Caco-2 (cell line): Measurements from ENCODE around the gene EXOC6B. TPM values are rescaled to one million over a fixed set of nuclear protein-coding genes. Genes with fewer than 3 reads are reported as not detected.

Experiments
- BruUV-seq: library from RNA; stranded (reverse); fragments of 400-500 nt; replicated peaks from 2 replicates; lab custom pipeline; 2021; lab: Mats Ljungman, UMichigan
- CTCF ChIA-PET: fragments of 300-600 bp; sonication (Branson Sonifier 250); formaldehyde crosslinking; loops from one replicate; lab custom pipeline; 2022; ENCODE audit warnings: antibody characterized with exemption; lab: Charles Lee
- POLR2A ChIA-PET: fragments of 300-600 bp; sonication (Branson Sonifier 250); formaldehyde crosslinking; loops from one replicate; lab custom pipeline; 2022; ENCODE audit warnings: antibody characterized with exemption; lab: Charles Lee
- DNase-seq, 2 experiments: peaks; one replicate each; pipeline versions ENCODE4 v3.0.0 to v3.0.0-alpha.2; 2020 to 2022
- H3K27me3 ChIP-seq: replicated peaks from 2 replicates; pipeline ENCODE4 v1.6.0; 2011; ENCODE audit warnings: low read length; ENCODE audit not compliant: control insufficient read depth, insufficient read depth
- H3K36me3 ChIP-seq: 2 replicates; pipeline ENCODE4 v1.5.1; 2011; ENCODE audit warnings: low read length; ENCODE audit not compliant: control insufficient read depth, insufficient read depth
- H3K4me1 ChIP-seq: fragments of 250-450 bp; sonication (Bioruptor Pico); 2 replicates; pipeline ENCODE4 v1.5.1; 2020; ENCODE audit warnings: mild to moderate bottlenecking
- H3K4me3 ChIP-seq: 2 replicates; pipeline ENCODE4 v1.5.1; 2011; ENCODE audit warnings: low read depth, mild to moderate bottlenecking, control low read depth, low read length
- H3K9me3 ChIP-seq: fragments of 250-450 bp; sonication (Bioruptor Pico); 2 replicates; pipeline ENCODE4 v1.5.1; 2020; ENCODE audit warnings: mild to moderate bottlenecking, moderate library complexity
- H3K27ac Mint-ChIP-seq: one replicate; pipeline ENCODE4 v1.8.0; 2022; ENCODE audit warnings: mixed read lengths; ENCODE audit not compliant: unreplicated experiment
- H3K27me3 Mint-ChIP-seq: one replicate; pipeline ENCODE4 v1.8.0; 2022; ENCODE audit warnings: mixed read lengths; ENCODE audit not compliant: insufficient read depth, unreplicated experiment
- H3K36me3 Mint-ChIP-seq: one replicate; pipeline ENCODE4 v1.8.0; 2022; ENCODE audit warnings: mild to moderate bottlenecking, mixed read lengths; ENCODE audit not compliant: insufficient read depth, unreplicated experiment
- H3K4me1 Mint-ChIP-seq: one replicate; pipeline ENCODE4 v1.8.0; 2022; ENCODE audit warnings: low read depth, mixed read lengths; ENCODE audit not compliant: unreplicated experiment
- H3K4me3 Mint-ChIP-seq: one replicate; pipeline ENCODE4 v1.8.0; 2022; ENCODE audit warnings: mild to moderate bottlenecking, moderate library complexity, mixed read lengths; ENCODE audit not compliant: unreplicated experiment
- H3K9me3 Mint-ChIP-seq: one replicate; pipeline ENCODE4 v1.8.0; 2022; ENCODE audit warnings: mixed read lengths; ENCODE audit not compliant: unreplicated experiment
- CTCF ChIP-seq, 2 experiments: fragments of 200-600 bp in 1 of 2; IDR thresholded peaks; 1 replicate in 1 of 2; 2 replicates in 1 of 2; pipeline versions ENCODE4 v1.5.1 to v1.8.0; 2011 to 2022; ENCODE audit warnings: antibody characterized with exemption in 1 of 2, control low read depth in 1 of 2, inconsistent platforms in 1 of 2, low read depth in 1 of 2, low read length in 1 of 2, mild to moderate bottlenecking in 1 of 2, moderate library complexity in 1 of 2; ENCODE audit not compliant: insufficient read depth in 1 of 2, severe bottlenecking in 1 of 2, unreplicated experiment in 1 of 2
- intact Hi-C: fragments of 100-400 bp; cut with micrococcal nuclease; formaldehyde crosslinking; loops from one replicate; pipeline ENCODE4 v1.10.0; 2022; ENCODE audit not compliant: unreplicated experiment
- total RNA-seq: library from RNA; stranded (reverse); gene quantifications from 2 replicates; pipeline ENCODE4 v1.2.3, GENCODE V29; 2022

Gene EXOC6B
- total RNA-seq, 1 experiment from 2014 or later: 36.1 TPM

- Mint-ChIP-seq H3K9me3 (no peaks in the 10 kb centered on the region), H3K4me1 (no peaks in the 10 kb centered on the region), H3K4me3 (no peak overlapping the region), H3K27me3 (no peaks in the 10 kb centered on the region), H3K27ac (no peak overlapping the region), H3K36me3 (no peaks in the 10 kb centered on the region)
- no peak for TF ChIP-seq CTCF (IDR thresholded peaks at IDR 0.05; ENCODE audit: insufficient read depth in 1 of 2, low read depth in 1 of 2, low read length in 1 of 2, severe bottlenecking in 1 of 2, unreplicated experiment in 1 of 2)
- H3K27me3 ChIP-seq: no peaks in the 10 kb centered on the region
- no peak overlapping the region for H3K4me3 ChIP-seq
- intact Hi-C loops: no loop called here
- no TSS peak for BruUV-seq
- CTCF ChIA-PET: no interaction called here
- no peaks in the 10 kb centered on the region for H3K4me1 ChIP-seq
- POLR2A ChIA-PET: no interaction called here
- no peaks in the 10 kb centered on the region for H3K9me3 ChIP-seq
- DNase-seq: no peak
- H3K36me3 ChIP-seq: no peaks in the 10 kb centered on the region
Measured at GRCh38 chr2:72255540-72255939, 570.3 kb downstream of the EXOC6B start.

- Mint-ChIP-seq H3K4me3 (no peak overlapping the region), H3K27me3 (no peaks in the 10 kb centered on the region), H3K36me3 (no peaks in the 10 kb centered on the region), H3K27ac (no peak overlapping the region), H3K4me1 (no peaks in the 10 kb centered on the region), H3K9me3 (no peaks in the 10 kb centered on the region)
- ChIA-PET POLR2A (no interaction called here), CTCF (no interaction called here)
- H3K9me3 ChIP-seq: no peaks in the 10 kb centered on the region
- intact Hi-C loops: no loop called here
- no peaks in the 10 kb centered on the region for H3K27me3 ChIP-seq
- H3K4me1 ChIP-seq: no peaks in the 10 kb centered on the region
- BruUV-seq: no TSS peak
- H3K36me3 ChIP-seq: no peaks in the 10 kb centered on the region
- no peak for TF ChIP-seq CTCF (IDR thresholded peaks at IDR 0.05; ENCODE audit: insufficient read depth in 1 of 2, low read depth in 1 of 2, low read length in 1 of 2, severe bottlenecking in 1 of 2, unreplicated experiment in 1 of 2)
- no peak for DNase-seq
- no peak overlapping the region for H3K4me3 ChIP-seq
Measured at GRCh38 chr2:72254831-72255451, 570.9 kb downstream of the EXOC6B start.

GRCh38 chr2:72238311-72238710 is 587.5 kb downstream of the EXOC6B start:
- Mint-ChIP-seq H3K9me3 (no peaks in the 10 kb centered on the region), H3K4me1 (no peaks in the 10 kb centered on the region), H3K4me3 (no peak overlapping the region), H3K27me3 (no peaks in the 10 kb centered on the region), H3K36me3 (no peaks in the 10 kb centered on the region), H3K27ac (no peak overlapping the region)
- Histone ChIP-seq H3K9me3 (no peaks in the 10 kb centered on the region), H3K4me1 (no peaks in the 10 kb centered on the region), H3K27me3 (no peaks in the 10 kb centered on the region), H3K36me3 (no peaks in the 10 kb centered on the region), H3K4me3 (no peak overlapping the region)
- no peak for DNase-seq
- intact Hi-C loops: no loop called here
- ChIA-PET CTCF (no interaction called here), POLR2A (no interaction called here)
- TF ChIP-seq CTCF (IDR thresholded peaks at IDR 0.05; ENCODE audit: insufficient read depth in 1 of 2, low read depth in 1 of 2, low read length in 1 of 2, severe bottlenecking in 1 of 2, unreplicated experiment in 1 of 2): no peak
- BruUV-seq: no TSS peak
